Mesendoderm (in vitro differentiated cells): ENCODE measurements around the gene CD72.
"Not testable (repeated sequence)": the region's sequence is repeated elsewhere in the genome, so short reads cannot be mapped to it uniquely, and the experiment has no call there.

ENCODE experiments used
- DNase-seq: peaks from one replicate; pipeline ENCODE4 v3.0.0; 2013
- H2AK5ac ChIP-seq: 2 replicates; pipeline ENCODE4 v1.6.1; 2013; ENCODE audit warnings: low read length, inconsistent platforms
- H2BK120ac ChIP-seq: 2 replicates; pipeline ENCODE4 v1.6.1; 2013; ENCODE audit warnings: low read depth, mild to moderate bottlenecking, low read length, moderate library complexity, mixed read lengths
- H2BK15ac ChIP-seq: replicated peaks from 2 replicates; pipeline ENCODE4 v1.6.1; 2013; ENCODE audit warnings: low read depth, mild to moderate bottlenecking, moderate library complexity
- H2BK5ac ChIP-seq: 2 replicates; pipeline ENCODE4 v1.6.1; 2013; ENCODE audit warnings: low read length, inconsistent platforms
- H3K18ac ChIP-seq: 2 replicates; pipeline ENCODE4 v1.6.1; 2013; ENCODE audit warnings: mild to moderate bottlenecking, low read length, mixed read lengths
- H3K23ac ChIP-seq: one replicate; pipeline ENCODE4 v1.6.1; 2013; ENCODE audit warnings: low read length
- H3K27ac ChIP-seq: 2 replicates; pipeline ENCODE4 v1.5.1; 2013; ENCODE audit warnings: low read depth, mild to moderate bottlenecking, inconsistent platforms, low read length, moderate library complexity
- H3K27me3 ChIP-seq: 2 replicates; pipeline ENCODE4 v1.6.1; 2013; ENCODE audit warnings: low read length, control low read depth, mild to moderate bottlenecking, inconsistent platforms; ENCODE audit not compliant: insufficient read depth, poor library complexity
- H3K36me3 ChIP-seq: 2 replicates; pipeline ENCODE4 v1.6.1; 2013; ENCODE audit warnings: low read length, inconsistent platforms; ENCODE audit not compliant: control insufficient read depth, insufficient read depth
- H3K4ac ChIP-seq: one replicate; pipeline ENCODE4 v1.6.1; 2013; ENCODE audit warnings: low read depth, mild to moderate bottlenecking, low read length, moderate library complexity
- H3K4me1 ChIP-seq: 2 replicates; pipeline ENCODE4 v1.6.1; 2013; ENCODE audit warnings: low read depth, low read length, inconsistent platforms; ENCODE audit not compliant: control insufficient read depth
- H3K4me2 ChIP-seq: 2 replicates; pipeline ENCODE4 v1.6.1; 2013; ENCODE audit warnings: low read length
- H3K4me3 ChIP-seq: 2 replicates; pipeline ENCODE4 v1.5.1; 2013; ENCODE audit warnings: mild to moderate bottlenecking, low read length
- H3K56ac ChIP-seq: one replicate; pipeline ENCODE4 v1.6.1; 2013; ENCODE audit warnings: low read length
- H3K79me1 ChIP-seq: 2 replicates; pipeline ENCODE4 v1.6.1; 2013; ENCODE audit warnings: low read length, inconsistent platforms
- H3K79me2 ChIP-seq: 2 replicates; pipeline ENCODE4 v1.6.1; 2013; ENCODE audit warnings: mild to moderate bottlenecking, low read length; ENCODE audit not compliant: control insufficient read depth, insufficient read depth
- H3K9ac ChIP-seq: 2 replicates; pipeline ENCODE4 v1.6.1; 2013; ENCODE audit warnings: low read length, inconsistent platforms
- H4K5ac ChIP-seq: one replicate; pipeline ENCODE4 v1.6.1; 2013; ENCODE audit warnings: low read length
- H4K8ac ChIP-seq: one replicate; pipeline ENCODE4 v1.6.1; 2013; ENCODE audit warnings: low read depth, mild to moderate bottlenecking, control low read depth, low read length, moderate library complexity
- WGBS: extraction: QIAGEN DNeasy Blood & Tissue Kit; methylation state at CpG from one replicate; pipeline ENCODE4 v1.1.7; 2013; ENCODE audit warnings: low lambda C conversion rate, missing lambda C conversion rate; ENCODE audit not compliant: insufficient coverage; ENCODE audit errors: extremely low coverage; 5-methylcytosine and 5-hydroxymethylcytosine counted together

Gene CD72

GRCh38 chr9:35588506-35588905 is 29.7 kb downstream of the CD72 start:
- not testable (repeated sequence) for H3K4me1 ChIP-seq, H3K4ac ChIP-seq, H3K56ac ChIP-seq, H3K27ac ChIP-seq, H3K18ac ChIP-seq, H3K79me2 ChIP-seq, H3K4me2 ChIP-seq, H2BK15ac ChIP-seq, H3K27me3 ChIP-seq, H4K5ac ChIP-seq, H3K4me3 ChIP-seq, H2AK5ac ChIP-seq, H2BK120ac ChIP-seq, DNase-seq, H3K23ac ChIP-seq, H2BK5ac ChIP-seq, H3K36me3 ChIP-seq, H3K79me1 ChIP-seq, H4K8ac ChIP-seq, H3K9ac ChIP-seq
- no CpG with 5 or more reads among the region's 5 CpGs for WGBS

GRCh38 chr9:35584681-35585080 is 33.5 kb downstream of the CD72 start:
- not testable (repeated sequence) for H2BK5ac ChIP-seq, H3K36me3 ChIP-seq, H3K56ac ChIP-seq, H3K79me1 ChIP-seq, H3K27me3 ChIP-seq, H3K27ac ChIP-seq, H3K4me1 ChIP-seq, H3K4me3 ChIP-seq, H2BK120ac ChIP-seq, H3K79me2 ChIP-seq, DNase-seq, H4K5ac ChIP-seq, H2AK5ac ChIP-seq, H4K8ac ChIP-seq, H3K18ac ChIP-seq, H3K9ac ChIP-seq, H3K23ac ChIP-seq, H3K4me2 ChIP-seq, H2BK15ac ChIP-seq, H3K4ac ChIP-seq
- WGBS = no CpG with 5 or more reads among the region's 3 CpGs

GRCh38 chr9:35583521-35583920 is 34.7 kb downstream of the CD72 start:
- not testable (repeated sequence) for H3K36me3 ChIP-seq, H3K27ac ChIP-seq, H3K18ac ChIP-seq, H3K79me1 ChIP-seq, DNase-seq, H3K4me1 ChIP-seq, H3K9ac ChIP-seq, H3K79me2 ChIP-seq, H3K4ac ChIP-seq, H2BK120ac ChIP-seq, H3K23ac ChIP-seq, H3K4me2 ChIP-seq, H3K56ac ChIP-seq, H4K5ac ChIP-seq, H3K4me3 ChIP-seq, H2BK5ac ChIP-seq, H4K8ac ChIP-seq, H2AK5ac ChIP-seq, H2BK15ac ChIP-seq, H3K27me3 ChIP-seq
- no CpG with 5 or more reads among the region's 6 CpGs for WGBS

GRCh38 chr9:35579659-35580227 is 38.5 kb downstream of the CD72 start:
- H3K23ac ChIP-seq, H2BK120ac ChIP-seq, H3K4me1 ChIP-seq, H3K4me3 ChIP-seq, H2BK15ac ChIP-seq, H4K8ac ChIP-seq, H3K36me3 ChIP-seq, H3K79me2 ChIP-seq, H3K27me3 ChIP-seq, H2AK5ac ChIP-seq, H4K5ac ChIP-seq, H3K9ac ChIP-seq, H3K4ac ChIP-seq, H3K18ac ChIP-seq, H2BK5ac ChIP-seq, H3K79me1 ChIP-seq, H3K56ac ChIP-seq, H3K27ac ChIP-seq, H3K4me2 ChIP-seq: not testable (repeated sequence)
- peak; percentile 26 for DNase-seq
- WGBS = no CpG with 5 or more reads among the region's 1 CpG

GRCh38 chr9:35579130-35579529 is 39.1 kb downstream of the CD72 start:
- no CpG with 5 or more reads among the region's 1 CpG for WGBS
- no peak overlapping the region for H3K4ac ChIP-seq
- no peak overlapping the region for H2BK5ac ChIP-seq
- H3K4me3 ChIP-seq = no peak overlapping the region
- no peaks in the 10 kb centered on the region for H3K79me1 ChIP-seq
- no peak overlapping the region for H4K8ac ChIP-seq
- no peaks in the 10 kb centered on the region for H3K36me3 ChIP-seq
- H3K4me2 ChIP-seq = no peak overlapping the region
- no peaks in the 10 kb centered on the region for H3K79me2 ChIP-seq
- no peak overlapping the region for H2BK15ac ChIP-seq
- H3K23ac ChIP-seq = no peak overlapping the region
- no peak overlapping the region for H2AK5ac ChIP-seq
- no peak overlapping the region for H3K18ac ChIP-seq
- H3K27ac ChIP-seq = no peak overlapping the region
- no peak overlapping the region for H3K9ac ChIP-seq
- DNase-seq = no peak
- H4K5ac ChIP-seq = no peak overlapping the region
- H3K56ac ChIP-seq = no peak overlapping the region
- no peaks in the 10 kb centered on the region for H3K27me3 ChIP-seq
- H2BK120ac ChIP-seq = no peak overlapping the region
- H3K4me1 ChIP-seq = no peaks in the 10 kb centered on the region

GRCh38 chr9:35577486-35577885 is 40.7 kb downstream of the CD72 start:
- no peak overlapping the region for H3K4me3 ChIP-seq
- H3K27me3 ChIP-seq = no peaks in the 10 kb centered on the region
- H3K4me1 ChIP-seq = no peaks in the 10 kb centered on the region
- no peak overlapping the region for H3K18ac ChIP-seq
- H3K79me2 ChIP-seq = no peaks in the 10 kb centered on the region
- H3K9ac ChIP-seq = no peak overlapping the region
- no peak for DNase-seq
- no peaks in the 10 kb centered on the region for H3K79me1 ChIP-seq
- H3K4ac ChIP-seq = no peak overlapping the region
- no peak overlapping the region for H4K8ac ChIP-seq
- H2BK5ac ChIP-seq = no peak overlapping the region
- H2BK120ac ChIP-seq = no peak overlapping the region
- H2AK5ac ChIP-seq = no peak overlapping the region
- no peak overlapping the region for H3K23ac ChIP-seq
- no CpG with 5 or more reads among the region's 5 CpGs for WGBS
- H4K5ac ChIP-seq = no peak overlapping the region
- no peak overlapping the region for H3K27ac ChIP-seq
- no peak overlapping the region for H3K4me2 ChIP-seq
- H2BK15ac ChIP-seq = no peak overlapping the region
- no peak overlapping the region for H3K56ac ChIP-seq
- no peaks in the 10 kb centered on the region for H3K36me3 ChIP-seq
